A673 (cell line): ENCODE results near the gene WDR26.

Experiments
- CTCF ChIP-seq: fragments of 300-800, 200-600 bp; sonication (generic); conservative IDR thresholded peaks from 2 replicates; pipeline ENCODE4 v1.5.1; 2017; ENCODE audit warnings: low read depth, mild to moderate bottlenecking, antibody characterized with exemption, low read length, moderate library complexity, mixed read lengths
- EZH2 ChIP-seq: fragments of 200-600 bp; sonication (generic); IDR thresholded peaks from 2 replicates; pipeline ENCODE4 v1.6.1; 2017; ENCODE audit warnings: borderline replicate concordance, low read depth, mild to moderate bottlenecking, mixed read lengths, antibody characterized with exemption, low read length; ENCODE audit not compliant: poor library complexity, severe bottlenecking

- TF ChIP-seq CTCF (no peak), EZH2 (no peak)
Measured at GRCh38 chr1:224377676-224378006, 57.0 kb downstream of the WDR26 start.
